Suprapubic skin (tissue), 4 donors: ENCODE results near the gene DNAAF8. TPM values are rescaled to one million over a fixed set of nuclear protein-coding genes. Genes with fewer than 3 reads are reported as not detected.

Experiments used
- DNase-seq, 2 donors: peaks; one replicate each; pipeline ENCODE4 v3.0.0-alpha.2; 2019; ENCODE audit warnings: low spot score in 2 of 2
- H3K27ac ChIP-seq: fragments of 200-600 bp; sonication (generic); one replicate; pipeline ENCODE4 v1.5.1; 2019
- H3K27me3 ChIP-seq: fragments of 200-600 bp; sonication (generic); one replicate; pipeline ENCODE4 v1.5.1; 2019
- H3K36me3 ChIP-seq: fragments of 200-600 bp; sonication (generic); one replicate; pipeline ENCODE4 v1.5.1; 2019
- H3K4me1 ChIP-seq: fragments of 200-600 bp; sonication (generic); one replicate; pipeline ENCODE4 v1.5.1; 2019
- H3K4me3 ChIP-seq: fragments of 200-600 bp; sonication (generic); one replicate; pipeline ENCODE4 v1.5.1; 2019; ENCODE audit warnings: mild to moderate bottlenecking
- H3K9me3 ChIP-seq: fragments of 200-600 bp; sonication (generic); one replicate; pipeline ENCODE4 v1.5.1; 2019
- EP300 ChIP-seq: sonication (generic); formaldehyde crosslinking; IDR thresholded peaks from one replicate; pipeline ENCODE4 v1.6.1; 2017; ENCODE audit warnings: antibody characterized with exemption
- POLR2A ChIP-seq, 2 donors: fragments of 450-650 bp; IDR thresholded peaks; one replicate each; pipeline ENCODE4 v1.6.1; 2017; ENCODE audit warnings: antibody characterized with exemption in 2 of 2, mild to moderate bottlenecking in 2 of 2, moderate library complexity in 2 of 2
- POLR2AphosphoS5 ChIP-seq, 3 donors: sonication (generic); formaldehyde crosslinking; IDR thresholded peaks; one replicate each; pipeline ENCODE4 v1.6.1; 2017; ENCODE audit warnings: antibody characterized with exemption in 3 of 3
- WGBS: methylation state at CpG from one replicate; pipeline ENCODE4 v1.1.5; 2018; 5-methylcytosine and 5-hydroxymethylcytosine counted together
- total RNA-seq, 4 donors: library from RNA; depleted of rRNA; stranded (reverse); fragments of >200 nt; gene quantifications; one replicate each; pipeline ENCODE4 v1.1.0, GENCODE V29; 2016
- TF ChIP-seq, protein P1 (sequence below), 2 donors: fragments of 200-600 bp in 1 of 2; fragments of 450-650 bp in 1 of 2; sonication (generic) in 1 of 2; IDR thresholded peaks; one replicate each; pipeline ENCODE4 v1.5.1; 2016 to 2019; ENCODE audit warnings: antibody characterized with exemption in 2 of 2, mild to moderate bottlenecking in 1 of 2, moderate library complexity in 1 of 2

The DNAAF8 gene
- total RNA-seq, 4 donors from 2014 or later = 0.36 to 1.7 (median 1.4) TPM; not detected in 1

DNA sequence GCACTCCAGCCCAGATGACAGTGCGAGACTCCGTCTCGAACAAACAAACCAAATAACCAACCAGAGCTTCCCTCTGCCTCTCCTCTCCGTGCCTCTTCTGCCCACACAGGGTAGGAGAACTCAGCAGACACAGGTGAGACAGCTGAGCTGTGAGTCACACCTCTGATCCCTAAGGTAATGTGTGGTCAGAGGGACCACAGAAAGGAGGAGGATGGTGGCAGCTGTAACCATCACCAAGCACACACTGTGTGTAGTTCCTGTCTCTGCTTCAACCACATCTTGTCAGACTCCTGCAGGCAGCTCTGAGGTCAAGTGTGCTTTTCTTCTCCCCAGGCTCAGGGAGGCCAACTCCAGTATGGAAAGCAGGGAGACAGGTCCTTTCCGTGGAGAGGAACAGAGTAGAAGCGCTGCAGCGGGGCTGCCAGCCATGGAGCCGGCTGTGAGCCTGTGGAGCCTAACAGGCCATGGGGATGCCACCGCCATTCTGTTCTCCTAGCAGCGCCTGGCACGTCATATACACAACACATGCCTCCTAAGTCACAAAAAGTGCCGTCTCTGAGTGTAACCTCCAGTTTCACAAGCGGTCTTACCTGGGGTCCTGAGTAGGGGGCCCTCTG lies 33.8 kb upstream of the DNAAF8 start:
- DNase-seq = no peak
- no peak for TF ChIP-seq POLR2A (IDR thresholded peaks at IDR 0.05)
- TF ChIP-seq, protein P1, sequence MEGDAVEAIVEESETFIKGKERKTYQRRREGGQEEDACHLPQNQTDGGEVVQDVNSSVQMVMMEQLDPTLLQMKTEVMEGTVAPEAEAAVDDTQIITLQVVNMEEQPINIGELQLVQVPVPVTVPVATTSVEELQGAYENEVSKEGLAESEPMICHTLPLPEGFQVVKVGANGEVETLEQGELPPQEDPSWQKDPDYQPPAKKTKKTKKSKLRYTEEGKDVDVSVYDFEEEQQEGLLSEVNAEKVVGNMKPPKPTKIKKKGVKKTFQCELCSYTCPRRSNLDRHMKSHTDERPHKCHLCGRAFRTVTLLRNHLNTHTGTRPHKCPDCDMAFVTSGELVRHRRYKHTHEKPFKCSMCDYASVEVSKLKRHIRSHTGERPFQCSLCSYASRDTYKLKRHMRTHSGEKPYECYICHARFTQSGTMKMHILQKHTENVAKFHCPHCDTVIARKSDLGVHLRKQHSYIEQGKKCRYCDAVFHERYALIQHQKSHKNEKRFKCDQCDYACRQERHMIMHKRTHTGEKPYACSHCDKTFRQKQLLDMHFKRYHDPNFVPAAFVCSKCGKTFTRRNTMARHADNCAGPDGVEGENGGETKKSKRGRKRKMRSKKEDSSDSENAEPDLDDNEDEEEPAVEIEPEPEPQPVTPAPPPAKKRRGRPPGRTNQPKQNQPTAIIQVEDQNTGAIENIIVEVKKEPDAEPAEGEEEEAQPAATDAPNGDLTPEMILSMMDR (IDR thresholded peaks at IDR 0.05) = no peak
- TF ChIP-seq EP300 = no peak
- TF ChIP-seq POLR2AphosphoS5 (IDR thresholded peaks at IDR 0.05) = no peak
- Histone ChIP-seq H3K4me1 (peaks cover 17% of the 10 kb centered on the region), H3K27me3 (no peaks in the 10 kb centered on the region), H3K27ac (no peak overlapping the region), H3K36me3 (peaks cover 87% of the 10 kb centered on the region), H3K9me3 (no peaks in the 10 kb centered on the region), H3K4me3 (no peak overlapping the region)
- 87% methylated on average over 12 of the region's 13 CpGs for WGBS

- H3K4me3 ChIP-seq = no peak overlapping the region
- no peaks in the 10 kb centered on the region for H3K9me3 ChIP-seq
- no peak for TF ChIP-seq POLR2AphosphoS5 (IDR thresholded peaks at IDR 0.05)
- no peak for TF ChIP-seq POLR2A (IDR thresholded peaks at IDR 0.05)
- TF ChIP-seq, protein P1 (IDR thresholded peaks at IDR 0.05) = no peak
- no peak for TF ChIP-seq EP300
- peaks cover 14% of the 10 kb centered on the region for H3K4me1 ChIP-seq
- no peak overlapping the region for H3K27ac ChIP-seq
- DNase-seq = no peak
- 82% methylated on average over 17 of the region's 33 CpGs for WGBS
- no peaks in the 10 kb centered on the region for H3K27me3 ChIP-seq
- peaks cover 87% of the 10 kb centered on the region for H3K36me3 ChIP-seq
These were observed 33.2 kb upstream of the DNAAF8 start for GRCh38 chr16:4700997-4701743.

- no peaks in the 10 kb centered on the region for H3K27me3 ChIP-seq
- DNase-seq = no peak
- TF ChIP-seq, protein P1 (IDR thresholded peaks at IDR 0.05) = no peak
- TF ChIP-seq EP300 = no peak
- TF ChIP-seq POLR2AphosphoS5 (IDR thresholded peaks at IDR 0.05) = no peak
- no peak for TF ChIP-seq POLR2A (IDR thresholded peaks at IDR 0.05)
- no peak overlapping the region for H3K27ac ChIP-seq
- H3K4me1 ChIP-seq = peaks cover 14% of the 10 kb centered on the region
- H3K9me3 ChIP-seq = no peaks in the 10 kb centered on the region
- 72% methylated on average over 4 of the region's 17 CpGs for WGBS
- H3K36me3 ChIP-seq = peaks cover 79% of the 10 kb centered on the region
- H3K4me3 ChIP-seq = no peak overlapping the region
These were observed 32.4 kb upstream of the DNAAF8 start for GRCh38 chr16:4701791-4702465.

GRCh38 chr16:4702466-4702808 lies 31.9 kb upstream of the DNAAF8 start:
- TF ChIP-seq EP300 (no peak), POLR2AphosphoS5 (IDR thresholded peaks at IDR 0.05) (no peak), POLR2A (IDR thresholded peaks at IDR 0.05) (no peak)
- TF ChIP-seq, protein P1 (IDR thresholded peaks at IDR 0.05) = no peak
- peaks cover 74% of the 10 kb centered on the region for H3K36me3 ChIP-seq
- 87% methylated on average over 7 of the region's 7 CpGs for WGBS
- no peak overlapping the region for H3K27ac ChIP-seq
- H3K27me3 ChIP-seq = no peaks in the 10 kb centered on the region
- no peaks in the 10 kb centered on the region for H3K9me3 ChIP-seq
- no peak overlapping the region for H3K4me3 ChIP-seq
- no peak for DNase-seq
- H3K4me1 ChIP-seq = peaks cover 14% of the 10 kb centered on the region

DNA sequence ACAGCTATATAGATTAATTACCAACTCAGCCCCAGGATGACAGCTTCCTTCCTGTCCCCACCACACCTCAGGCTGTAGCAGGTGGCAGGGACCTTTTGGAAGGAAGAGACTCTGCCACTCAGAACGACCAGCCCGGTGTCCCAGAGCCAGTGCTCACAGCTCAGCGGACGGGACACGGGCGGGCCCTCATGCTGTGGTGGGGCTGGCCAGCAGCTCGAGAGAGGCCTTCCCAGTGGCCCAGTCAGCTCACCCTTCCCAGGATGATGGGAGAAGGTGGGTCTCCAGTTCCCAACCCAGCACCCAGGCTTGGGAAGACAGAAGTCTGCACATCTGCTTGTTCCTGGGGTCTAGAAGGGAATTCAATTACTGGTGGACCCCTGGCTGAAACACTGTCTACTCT lies 30.4 kb upstream of the DNAAF8 start:
- Histone ChIP-seq H3K4me3 (no peak overlapping the region), H3K36me3 (peaks cover 62% of the 10 kb centered on the region), H3K27me3 (no peaks in the 10 kb centered on the region), H3K4me1 (peaks cover 14% of the 10 kb centered on the region), H3K27ac (no peak overlapping the region), H3K9me3 (no peaks in the 10 kb centered on the region)
- no peak for TF ChIP-seq EP300
- TF ChIP-seq POLR2A (IDR thresholded peaks at IDR 0.05) = no peak
- TF ChIP-seq POLR2AphosphoS5 (IDR thresholded peaks at IDR 0.05) = no peak
- TF ChIP-seq, protein P1 (IDR thresholded peaks at IDR 0.05) = no peak
- 79% methylated on average over 6 of the region's 7 CpGs for WGBS
- no peak for DNase-seq
